NCI-H2107 treated with DMSO at 0.1 percent for 48 hours (cell line): ENCODE results near the gene CFAP70.

ENCODE experiments used
- DNase-seq: peaks from one replicate; lab custom pipeline; 2025; ENCODE audit not compliant: unreplicated experiment; lab: John Stamatoyannopoulos, UW

The CFAP70 gene

DNA sequence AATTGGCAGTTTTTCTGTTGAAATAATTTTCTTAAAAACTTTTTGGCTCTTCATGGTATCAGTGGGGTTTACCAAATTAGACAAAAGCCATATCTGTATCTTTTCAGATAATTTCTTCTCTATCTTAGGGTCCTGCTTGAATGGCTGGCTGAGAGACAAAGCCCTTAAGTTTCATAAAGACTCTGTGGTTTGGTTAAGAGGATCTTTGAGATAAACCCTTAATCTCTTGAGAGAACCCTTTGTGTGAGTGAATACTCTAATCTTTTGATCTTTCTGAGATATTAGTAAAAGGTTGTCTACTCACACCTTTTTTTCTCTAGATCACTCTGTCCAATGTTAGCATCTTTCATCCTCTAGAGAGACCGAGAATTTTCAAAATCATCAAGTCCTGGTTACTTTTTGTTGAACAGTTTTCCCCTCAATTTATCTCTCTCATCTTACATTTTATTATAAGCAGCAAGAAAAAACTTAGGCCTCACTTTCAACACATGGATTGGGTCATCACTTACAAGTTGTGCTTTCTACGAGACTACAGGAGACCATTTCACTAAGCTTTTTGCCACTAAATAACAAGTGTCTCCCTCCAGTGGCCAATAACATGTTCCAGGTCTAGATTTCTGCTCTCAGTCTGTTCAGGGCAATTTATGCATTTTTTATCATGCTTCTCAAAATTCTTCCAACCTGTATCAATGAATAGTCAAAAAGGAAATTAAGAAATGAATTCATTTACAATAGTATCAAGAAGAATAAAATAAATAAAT is 140.1 kb downstream of the CFAP70 start:
- no peak for DNase-seq

DNA sequence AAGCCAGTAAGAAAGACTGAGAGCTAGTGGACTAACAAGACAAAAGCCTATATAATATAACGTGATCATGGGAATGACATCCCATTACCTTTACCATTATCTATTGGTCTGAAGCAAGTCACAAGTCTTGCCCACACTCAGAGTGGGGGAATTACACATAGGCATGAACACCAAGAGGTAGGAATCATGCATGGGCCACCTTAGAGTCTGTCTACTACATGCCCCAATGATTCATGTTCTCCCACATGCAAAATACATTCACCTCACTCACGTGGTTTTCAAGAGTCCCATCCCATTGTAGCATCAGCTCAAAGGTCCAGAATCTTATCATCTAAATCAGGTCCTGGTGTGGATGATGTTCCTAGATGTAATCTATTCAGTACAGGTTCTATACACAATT is 141.0 kb downstream of the CFAP70 start:
- no peak for DNase-seq

DNA sequence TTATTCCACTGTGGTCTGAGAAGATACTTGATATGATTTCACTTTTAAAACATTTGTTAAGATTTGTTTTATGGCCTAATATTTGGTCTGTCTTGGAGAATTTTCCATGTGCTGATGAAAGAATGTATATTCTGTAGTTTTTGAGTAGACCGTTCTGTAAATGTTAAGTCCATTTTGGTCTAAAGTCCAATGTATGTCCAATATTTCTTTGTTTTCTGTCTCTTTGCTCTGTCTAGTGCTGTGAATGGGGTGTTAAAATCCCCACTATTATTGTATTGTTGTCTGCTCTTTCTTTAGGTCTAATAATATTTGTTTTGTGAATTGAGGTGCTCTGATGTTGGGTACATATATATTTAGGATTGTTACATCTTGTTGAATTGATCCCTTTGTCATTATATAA is 142.9 kb downstream of the CFAP70 start:
- DNase-seq: no peak

DNA sequence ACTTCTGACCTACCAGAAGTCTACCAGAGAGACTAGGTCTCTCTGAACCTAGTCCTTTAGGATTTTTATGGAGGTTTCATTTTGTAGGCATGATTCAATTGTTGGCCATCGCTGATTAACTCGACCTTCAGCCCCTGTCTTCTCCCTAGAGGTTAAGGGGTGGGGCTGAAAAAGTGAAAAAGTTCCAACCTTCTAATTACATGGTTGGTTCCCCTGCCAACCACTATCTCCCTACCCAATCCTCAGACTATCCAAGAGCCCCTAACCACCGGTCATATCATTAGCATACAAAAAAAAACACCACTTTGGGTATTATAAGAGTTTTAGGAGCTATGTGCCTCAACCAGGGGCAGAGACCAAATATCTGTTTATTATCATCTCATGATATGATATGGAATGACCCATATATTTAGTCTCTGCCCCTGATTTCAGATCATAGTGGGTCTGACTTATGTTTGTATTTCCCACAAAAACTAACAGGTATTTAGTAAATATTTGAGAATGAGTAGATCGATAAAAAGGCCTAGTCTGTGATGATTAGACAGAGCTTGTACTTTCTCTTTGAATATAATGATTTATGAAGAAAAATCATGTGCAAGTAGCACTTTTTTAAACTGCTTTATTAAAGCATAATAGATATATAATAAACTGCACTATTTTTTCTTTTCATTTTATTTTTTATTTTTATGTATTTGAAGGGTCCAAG is 147.4 kb downstream of the CFAP70 start:
- DNase-seq: no peak

DNA sequence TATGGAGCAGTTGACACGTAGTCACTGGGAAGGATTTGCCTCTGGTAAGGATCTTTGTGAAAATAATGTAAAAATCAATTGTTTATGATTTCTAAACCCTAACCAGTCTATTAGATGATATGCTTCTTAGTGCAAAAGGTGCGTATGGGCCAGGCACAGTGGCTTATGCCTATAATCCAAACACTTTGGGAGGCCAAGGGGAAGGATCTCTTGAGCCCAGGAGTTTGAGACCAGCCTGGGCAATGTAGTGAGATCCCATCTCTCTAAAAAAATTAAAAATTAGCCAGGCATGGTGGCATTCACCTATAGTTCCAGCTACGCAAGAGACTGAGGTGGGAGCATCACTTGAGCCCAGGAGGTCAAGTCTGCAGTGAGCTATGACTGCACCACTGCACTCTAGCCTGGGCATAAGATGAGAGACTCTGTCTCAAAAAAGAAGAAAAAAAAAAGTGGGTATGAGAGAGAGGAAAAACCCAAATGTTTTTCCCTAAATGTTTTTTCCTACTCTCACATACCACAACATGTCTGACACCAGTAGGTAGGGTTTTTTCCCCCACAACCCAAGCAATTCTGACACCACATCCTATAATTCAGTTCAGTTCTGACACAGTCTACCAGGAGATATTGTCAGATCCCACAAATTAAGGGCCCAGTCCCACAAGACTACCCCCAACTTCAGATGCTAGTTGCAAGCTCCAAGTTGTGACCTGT is 148.1 kb downstream of the CFAP70 start:
- no peak for DNase-seq

DNA sequence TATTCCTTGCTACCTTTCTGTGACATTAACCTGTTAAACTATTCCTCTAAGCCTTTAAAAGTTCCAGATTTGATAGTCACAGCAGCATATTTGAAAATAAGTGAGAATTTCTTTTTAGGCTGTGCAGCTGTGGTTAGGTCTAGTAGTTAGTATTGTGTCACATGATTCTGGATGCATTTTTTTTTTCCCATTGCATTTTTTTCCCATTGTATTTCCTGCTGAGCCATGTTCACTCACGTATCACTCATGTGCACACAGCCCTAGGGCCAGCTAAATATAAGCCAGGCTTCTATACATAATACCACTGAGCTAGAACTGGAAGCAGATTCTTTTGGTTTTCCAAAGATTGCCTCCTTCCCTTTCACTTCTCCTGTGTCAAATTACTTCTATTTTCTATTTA is 149.0 kb downstream of the CFAP70 start:
- no peak for DNase-seq

DNA sequence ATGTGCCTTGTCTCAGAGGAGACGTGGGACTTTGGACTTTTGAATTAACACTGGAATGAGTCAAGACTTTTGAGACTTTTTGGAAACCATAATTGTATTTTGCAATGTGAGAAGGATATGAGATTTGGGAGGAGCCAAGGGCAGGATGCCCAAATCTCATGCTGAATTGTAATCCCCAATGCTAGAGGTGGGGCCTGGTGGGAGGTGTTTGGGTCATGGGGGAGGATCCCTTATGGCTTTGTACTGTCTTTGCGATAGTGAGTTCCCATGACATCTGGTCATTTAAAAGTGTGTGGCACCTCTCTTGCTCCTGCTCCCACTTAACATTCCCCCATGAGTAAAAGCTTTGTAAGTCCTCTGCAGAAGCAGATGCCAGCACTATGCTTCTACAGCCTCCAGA is 150.8 kb downstream of the CFAP70 start:
- DNase-seq: no peak

DNA sequence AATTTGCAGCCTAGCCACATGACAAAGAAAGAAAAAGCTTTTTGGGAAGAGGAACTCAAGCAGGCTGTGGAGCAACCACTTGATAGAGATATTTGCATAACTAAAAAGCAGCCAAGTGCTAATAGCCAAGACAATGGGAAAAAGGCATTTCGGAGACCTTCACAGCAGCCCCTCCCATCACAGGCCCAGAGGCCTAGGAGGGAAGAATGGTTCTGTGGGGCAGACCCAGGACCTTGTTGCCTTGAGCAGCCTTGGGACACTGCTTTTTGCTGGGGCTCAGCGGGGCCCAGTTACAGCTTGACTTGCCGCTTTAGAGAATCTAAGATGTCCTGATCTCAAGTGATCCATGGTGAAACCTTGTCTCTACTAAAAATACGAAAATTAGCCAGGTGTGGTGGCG is 152.3 kb downstream of the CFAP70 start:
- DNase-seq: no peak

DNA sequence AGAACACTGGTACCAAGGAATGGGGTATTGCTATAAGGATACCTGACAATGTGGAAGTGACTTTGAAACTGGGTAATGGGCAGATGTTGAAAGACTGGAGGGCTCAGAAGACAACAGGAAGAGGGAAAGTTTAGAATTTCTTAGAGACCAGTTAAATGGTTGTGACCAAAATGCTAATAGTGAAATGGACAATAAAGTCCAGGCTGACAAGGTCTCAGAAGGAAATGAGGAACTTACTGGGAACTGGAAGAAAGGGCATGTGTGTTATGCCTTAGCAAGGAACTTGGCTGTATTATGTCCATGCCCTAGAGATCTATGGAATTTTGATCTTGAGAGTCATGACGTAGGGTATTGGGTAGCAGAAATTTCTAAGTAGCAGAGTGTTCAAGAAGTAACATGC is 152.8 kb downstream of the CFAP70 start:
- no peak for DNase-seq

DNA sequence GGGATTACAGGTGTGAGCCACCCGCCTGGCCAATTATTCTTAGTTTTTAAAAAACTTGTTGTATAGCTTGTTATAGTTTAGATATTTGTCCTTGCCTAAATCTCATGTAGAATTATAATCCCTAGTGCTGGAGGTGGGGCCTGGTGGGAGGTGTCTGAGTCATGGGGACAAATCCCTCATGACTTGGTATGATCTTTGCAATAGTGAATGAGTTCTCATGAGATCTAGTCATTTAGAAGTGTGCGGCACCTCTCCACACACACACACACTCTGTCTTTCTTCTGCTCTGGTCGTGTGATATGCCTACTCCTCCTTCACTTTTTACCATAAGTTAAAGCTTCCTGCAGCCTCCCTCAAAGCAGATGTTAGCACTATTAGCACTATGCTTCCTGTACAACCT is 153.6 kb downstream of the CFAP70 start:
- DNase-seq: no peak
